ENCODE measurements around the gene CRTAC1.

CRTAC1 gene

GRCh38 chr10:97865488-97865887 lies 164.9 kb downstream of the CRTAC1 start:
- TF ChIP-seq CTCF (IDR thresholded peaks at IDR 0.05; ENCODE audit: extremely low read depth, insufficient read depth, missing control alignments) = no peak
- DNase-seq (ENCODE audit: low spot score) = no peak
- in situ Hi-C loops (cut with MboI; ENCODE audit: low pct_unique_long_range_greater_than_20kb, low sequenced_read_pairs, unreplicated experiment) = loop anchor here (10.0 kb wide), 1 partner anchor 71 kb away; no protein-coding TSS in a partner anchor

DNA sequence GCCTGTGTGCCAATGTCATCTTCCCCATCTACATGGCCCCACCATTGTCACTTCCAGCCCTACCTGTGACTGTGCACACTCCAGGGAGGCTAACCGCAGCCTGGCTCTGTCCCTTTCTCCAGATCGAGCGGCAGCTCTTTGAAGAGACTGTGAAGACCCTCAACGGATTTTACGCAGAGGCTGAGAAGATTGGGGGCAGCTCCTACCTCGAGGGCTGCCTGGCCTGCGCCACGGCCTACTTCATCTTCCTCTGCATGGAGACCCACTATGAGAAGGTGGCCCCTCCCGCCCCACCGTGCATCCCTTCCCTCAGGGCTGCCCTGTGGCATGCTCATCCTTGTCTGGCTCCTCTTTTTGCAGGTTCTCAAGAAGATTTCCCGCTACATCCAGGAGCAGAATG lies 166.6 kb downstream of the CRTAC1 start:
- in situ Hi-C loops (cut with MboI; ENCODE audit: low pct_unique_long_range_greater_than_20kb, low sequenced_read_pairs, unreplicated experiment) = loop anchor here (10.0 kb wide), 1 partner anchor 69 kb away; no protein-coding TSS in a partner anchor
- TF ChIP-seq CTCF (IDR thresholded peaks at IDR 0.05; ENCODE audit: extremely low read depth, insufficient read depth, missing control alignments) = no peak
- no peak for DNase-seq (ENCODE audit: low spot score)

GRCh38 chr10:97861924-97862323 lies 168.5 kb downstream of the CRTAC1 start:
- in situ Hi-C loops (cut with MboI; ENCODE audit: low pct_unique_long_range_greater_than_20kb, low sequenced_read_pairs, unreplicated experiment) = loop anchor here (10.0 kb wide), 1 partner anchor 67 kb away; no protein-coding TSS in a partner anchor
- no peak for TF ChIP-seq CTCF (IDR thresholded peaks at IDR 0.05; ENCODE audit: extremely low read depth, insufficient read depth, missing control alignments)
- DNase-seq (ENCODE audit: low spot score) = no peak

DNA sequence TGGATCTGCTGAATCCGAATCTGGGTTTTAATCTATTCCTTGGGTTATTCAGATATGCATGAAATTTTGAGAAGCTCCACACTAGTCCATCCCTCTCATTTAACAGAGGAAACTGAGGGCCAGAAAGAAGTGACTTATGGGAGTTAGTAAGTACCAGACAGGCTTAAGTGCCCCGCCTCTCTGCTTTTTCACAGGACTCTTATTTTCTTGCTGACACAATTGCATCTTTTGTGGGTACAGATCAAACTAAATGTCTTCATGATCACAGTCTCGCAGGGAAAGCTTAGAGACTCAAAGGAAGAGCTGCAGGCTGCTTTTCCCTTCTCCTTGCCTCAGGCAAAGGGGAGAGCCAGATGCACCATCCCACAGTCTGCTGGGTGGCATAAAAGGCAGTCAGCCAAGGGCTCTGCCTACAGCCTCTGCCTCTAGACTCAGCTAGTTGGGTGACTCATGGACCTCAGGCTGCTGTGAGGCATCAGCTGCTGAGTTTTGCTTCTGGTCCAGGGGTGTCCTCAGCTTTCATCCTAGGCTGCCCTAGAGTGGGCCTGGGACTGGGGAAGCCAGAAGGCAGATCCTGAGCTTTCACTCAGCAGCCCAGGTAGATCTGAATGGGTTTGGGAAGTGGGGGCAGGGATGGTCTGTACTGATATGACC lies 169.2 kb downstream of the CRTAC1 start:
- TF ChIP-seq CTCF (IDR thresholded peaks at IDR 0.05; ENCODE audit: extremely low read depth, insufficient read depth, missing control alignments) = no peak
- in situ Hi-C loops (cut with MboI; ENCODE audit: low pct_unique_long_range_greater_than_20kb, low sequenced_read_pairs, unreplicated experiment) = loop anchor here (10.0 kb wide), 1 partner anchor 66 kb away; no protein-coding TSS in a partner anchor
- DNase-seq (ENCODE audit: low spot score) = no peak

GRCh38 chr10:97858001-97858439 lies 172.4 kb downstream of the CRTAC1 start:
- in situ Hi-C loops (cut with MboI; ENCODE audit: low pct_unique_long_range_greater_than_20kb, low sequenced_read_pairs, unreplicated experiment) = no loop called here
- no peak for DNase-seq (ENCODE audit: low spot score)
- no peak for TF ChIP-seq CTCF (IDR thresholded peaks at IDR 0.05; ENCODE audit: extremely low read depth, insufficient read depth, missing control alignments)

- in situ Hi-C loops (cut with MboI; ENCODE audit: low pct_unique_long_range_greater_than_20kb, low sequenced_read_pairs, unreplicated experiment) = no loop called here
- no peak for TF ChIP-seq CTCF (IDR thresholded peaks at IDR 0.05; ENCODE audit: extremely low read depth, insufficient read depth, missing control alignments)
- no peak for DNase-seq (ENCODE audit: low spot score)
Measured at GRCh38 chr10:97854743-97855142, 175.7 kb downstream of the CRTAC1 start.
